Thyroid gland (tissue), 4 donors: ENCODE measurements around the gene NOTCH3.

Experiments used
- CTCF ChIP-seq, 6 experiments: fragments of 200-600 bp in 3 of 6; fragments of 450-650 bp in 3 of 6; sonication (generic) in 3 of 6; IDR thresholded peaks; one replicate each; pipeline ENCODE4 v1.5.1; 2016 to 2019; ENCODE audit warnings: antibody characterized with exemption in 6 of 6, mild to moderate bottlenecking in 2 of 6, inconsistent platforms in 1 of 6, moderate library complexity in 1 of 6
- POLR2A ChIP-seq, 2 donors: fragments of 450-650 bp; IDR thresholded peaks; one replicate each; pipeline ENCODE4 v1.6.1; 2017; ENCODE audit warnings: antibody characterized with exemption in 2 of 2, mild to moderate bottlenecking in 2 of 2, moderate library complexity in 1 of 2

GRCh38 chr19:15141143-15141542 is 59.7 kb downstream of the NOTCH3 start:
- TF ChIP-seq POLR2A (IDR thresholded peaks at IDR 0.05): no peak
- TF ChIP-seq CTCF (IDR thresholded peaks at IDR 0.05): no peak
